PC-9 (cell line): ENCODE measurements around the gene NGEF. TPM values are rescaled to one million over a fixed set of nuclear protein-coding genes. Genes with fewer than 3 reads are reported as not detected.

ENCODE experiments used
- BruUV-seq: library from RNA; stranded (reverse); fragments of 400-500 nt; replicated peaks from 2 replicates; lab custom pipeline; 2021; lab: Mats Ljungman, UMichigan
- CTCF ChIA-PET: fragments of 300-600 bp; sonication (Branson Sonifier 250); formaldehyde crosslinking; loops from one replicate; lab custom pipeline; 2022; ENCODE audit warnings: antibody characterized with exemption; lab: Charles Lee
- POLR2A ChIA-PET: fragments of 300-600 bp; sonication (Branson Sonifier 250); formaldehyde crosslinking; loops from one replicate; lab custom pipeline; 2022; ENCODE audit warnings: antibody characterized with exemption; ENCODE audit not compliant: unreplicated experiment; lab: Charles Lee
- DNase-seq, 2 experiments: peaks; one replicate each; pipeline versions ENCODE4 v3.0.0 to v3.0.0-alpha.2; 2015 to 2022; ENCODE audit warnings: mixed read lengths in 1 of 2
- H2AFZ ChIP-seq: fragments of 200-600 bp; sonication (generic); 2 replicates; pipeline ENCODE4 v1.8.1; 2017; ENCODE audit warnings: antibody characterized with exemption
- H3F3A ChIP-seq: fragments of 200-600 bp; sonication (generic); 2 replicates; pipeline ENCODE4 v1.8.1; 2017; ENCODE audit warnings: antibody characterized with exemption, mild to moderate bottlenecking, low read depth; ENCODE audit not compliant: insufficient read depth
- H3K27ac ChIP-seq: fragments of 200-600 bp; sonication (generic); 2 replicates; pipeline ENCODE4 v1.6.1; 2016; ENCODE audit warnings: mixed run types
- H3K27me3 ChIP-seq: fragments of 200-600 bp; sonication (generic); 2 replicates; pipeline ENCODE4 v1.6.1; 2016; ENCODE audit warnings: low read depth, mixed run types; ENCODE audit not compliant: insufficient read depth
- H3K36me3 ChIP-seq: fragments of 200-600 bp; sonication (generic); 2 replicates; pipeline ENCODE4 v1.6.1; 2016; ENCODE audit warnings: low read depth, mixed run types
- H3K4me1 ChIP-seq: fragments of 200-600 bp; sonication (generic); replicated peaks from 2 replicates; pipeline ENCODE4 v1.6.1; 2016; ENCODE audit warnings: mixed run types; ENCODE audit not compliant: insufficient read depth
- H3K4me2 ChIP-seq: fragments of 200-600 bp; sonication (generic); 2 replicates; pipeline ENCODE4 v1.6.1; 2017; ENCODE audit warnings: mixed run types
- H3K4me3 ChIP-seq: fragments of 200-600 bp; sonication (generic); 2 replicates; pipeline ENCODE4 v1.6.1; 2016; ENCODE audit warnings: mixed run types
- H3K79me2 ChIP-seq: fragments of 200-600 bp; sonication (generic); 2 replicates; pipeline ENCODE4 v1.6.1; 2017; ENCODE audit warnings: low read depth, mixed run types
- H3K9me2 ChIP-seq: fragments of 200-600 bp; sonication (generic); 2 replicates; pipeline ENCODE4 v1.8.1; 2017; ENCODE audit warnings: mild to moderate bottlenecking; ENCODE audit not compliant: insufficient read depth
- H3K9me3 ChIP-seq: fragments of 200-600 bp; sonication (generic); 2 replicates; pipeline ENCODE4 v1.8.1; 2016; ENCODE audit warnings: low read depth; ENCODE audit not compliant: insufficient read depth
- H4K20me1 ChIP-seq: fragments of 200-600 bp; sonication (generic); 2 replicates; pipeline ENCODE4 v1.8.1; 2017; ENCODE audit not compliant: insufficient read depth
- EZH2 ChIP-seq: fragments of 200-600 bp; sonication (generic); IDR thresholded peaks from 2 replicates; pipeline ENCODE4 v1.8.0; 2017; ENCODE audit warnings: antibody characterized with exemption, low read depth
- intact Hi-C: fragments of 100-400 bp; cut with micrococcal nuclease; formaldehyde crosslinking; loops from one replicate; pipeline ENCODE4 v1.10.0; 2022; ENCODE audit not compliant: unreplicated experiment
- total RNA-seq: library from RNA; stranded (reverse); gene quantifications from 2 replicates; pipeline ENCODE4 v1.2.3, GENCODE V29; 2021
- TF ChIP-seq, protein P1 (sequence below): fragments of 200-600 bp; sonication (generic); conservative IDR thresholded peaks from 2 replicates; pipeline ENCODE4 v1.6.1; 2017; ENCODE audit warnings: mixed run types, antibody characterized with exemption, mild to moderate bottlenecking, moderate library complexity

NGEF gene
- total RNA-seq, 1 experiment from 2014 or later: 55.3 TPM

DNA sequence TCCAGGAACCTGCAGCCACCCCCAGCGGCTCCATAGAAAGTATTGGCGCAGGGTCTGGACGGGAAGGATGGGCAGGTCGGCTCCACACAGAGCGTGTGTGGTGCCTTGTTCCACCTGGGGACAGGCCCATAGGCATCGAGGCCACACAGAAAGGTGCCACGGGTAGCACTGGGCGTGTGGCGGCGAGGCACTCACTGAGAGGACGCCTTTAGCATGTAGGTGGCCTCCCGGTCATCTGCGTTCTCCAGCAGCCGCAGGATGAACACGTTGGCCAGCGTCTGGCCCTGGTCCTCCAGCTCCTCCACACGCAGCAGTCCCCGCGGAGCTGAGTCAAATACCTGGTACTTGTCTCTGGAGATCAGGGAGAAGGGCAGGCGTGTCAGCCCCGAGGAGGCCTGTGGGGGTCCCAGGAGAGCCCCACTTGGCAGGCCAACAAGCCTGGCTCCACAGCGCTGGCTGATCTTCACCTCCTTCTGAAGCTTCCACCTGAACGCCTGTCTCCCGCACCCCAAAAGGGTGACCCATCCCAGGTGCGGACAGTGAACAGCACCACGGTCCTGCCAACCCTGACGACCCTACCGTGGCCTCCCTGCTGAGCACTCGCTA, 129.8 kb downstream of the NGEF start:
- Histone ChIP-seq H3K79me2 (no peaks in the 10 kb centered on the region), H3K9me3 (no peaks in the 10 kb centered on the region), H3K27me3 (no peaks in the 10 kb centered on the region), H3K9me2 (no peaks in the 10 kb centered on the region), H3K4me2 (no peak overlapping the region), H3F3A (peaks cover 16% of the 10 kb centered on the region; the same call in 1 of the 2 replicates), H3K36me3 (no peaks in the 10 kb centered on the region), H3K4me1 (peaks cover 21% of the 10 kb centered on the region), H3K27ac (no peak overlapping the region), H2AFZ (no peak overlapping the region), H3K4me3 (no peak overlapping the region), H4K20me1 (no peaks in the 10 kb centered on the region)
- intact Hi-C loops: loop anchor here (10.0 kb wide), 1 partner anchor 172 kb away; no protein-coding TSS in a partner anchor
- BruUV-seq: no TSS peak
- DNase-seq: no peak
- CTCF ChIA-PET: no interaction called here
- POLR2A ChIA-PET: no interaction called here
- TF ChIP-seq, protein P1, sequence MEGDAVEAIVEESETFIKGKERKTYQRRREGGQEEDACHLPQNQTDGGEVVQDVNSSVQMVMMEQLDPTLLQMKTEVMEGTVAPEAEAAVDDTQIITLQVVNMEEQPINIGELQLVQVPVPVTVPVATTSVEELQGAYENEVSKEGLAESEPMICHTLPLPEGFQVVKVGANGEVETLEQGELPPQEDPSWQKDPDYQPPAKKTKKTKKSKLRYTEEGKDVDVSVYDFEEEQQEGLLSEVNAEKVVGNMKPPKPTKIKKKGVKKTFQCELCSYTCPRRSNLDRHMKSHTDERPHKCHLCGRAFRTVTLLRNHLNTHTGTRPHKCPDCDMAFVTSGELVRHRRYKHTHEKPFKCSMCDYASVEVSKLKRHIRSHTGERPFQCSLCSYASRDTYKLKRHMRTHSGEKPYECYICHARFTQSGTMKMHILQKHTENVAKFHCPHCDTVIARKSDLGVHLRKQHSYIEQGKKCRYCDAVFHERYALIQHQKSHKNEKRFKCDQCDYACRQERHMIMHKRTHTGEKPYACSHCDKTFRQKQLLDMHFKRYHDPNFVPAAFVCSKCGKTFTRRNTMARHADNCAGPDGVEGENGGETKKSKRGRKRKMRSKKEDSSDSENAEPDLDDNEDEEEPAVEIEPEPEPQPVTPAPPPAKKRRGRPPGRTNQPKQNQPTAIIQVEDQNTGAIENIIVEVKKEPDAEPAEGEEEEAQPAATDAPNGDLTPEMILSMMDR: no peak
- TF ChIP-seq EZH2: no peak

DNA sequence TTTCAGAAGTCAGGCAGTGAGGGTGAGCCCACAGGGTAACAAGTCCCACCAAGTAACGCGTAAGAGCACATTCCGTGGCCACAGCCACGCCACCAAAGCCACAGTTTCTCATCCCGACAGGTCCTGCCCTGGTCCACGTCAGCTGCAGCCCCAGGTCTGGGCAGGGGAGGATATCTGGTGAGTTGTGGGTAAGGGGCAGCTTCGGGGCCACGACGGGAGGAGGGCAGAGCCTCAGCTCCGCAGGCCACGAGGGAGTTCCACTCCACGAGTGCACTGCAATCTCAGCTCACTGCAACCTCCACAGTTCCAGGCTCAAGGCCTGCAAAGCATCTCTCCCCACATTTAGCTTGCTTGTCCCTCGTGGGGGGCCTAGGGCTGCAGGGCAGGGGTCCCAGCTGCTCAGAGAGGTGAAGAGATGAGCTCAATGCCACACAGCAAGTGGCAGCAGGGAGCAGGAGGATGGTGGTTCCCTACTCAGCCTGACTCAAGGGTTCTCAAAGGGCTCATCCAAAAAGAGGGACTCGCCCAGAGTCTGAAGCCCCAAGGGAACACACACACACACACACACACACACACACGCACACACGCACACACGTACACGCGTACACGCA, 130.4 kb downstream of the NGEF start:
- ChIA-PET CTCF (no interaction called here), POLR2A (interaction anchor here (0.5 kb wide), 1 partner anchor 293 kb away, joined by 7 read pairs; no protein-coding TSS in a partner anchor)
- Histone ChIP-seq H3F3A (peaks cover 10% of the 10 kb centered on the region; the same call in 1 of the 2 replicates), H3K9me3 (no peaks in the 10 kb centered on the region), H3K27ac (no peak overlapping the region), H3K4me1 (peaks cover 21% of the 10 kb centered on the region), H3K9me2 (no peaks in the 10 kb centered on the region), H3K36me3 (no peaks in the 10 kb centered on the region), H3K79me2 (no peaks in the 10 kb centered on the region), H3K4me2 (no peak overlapping the region), H3K27me3 (no peaks in the 10 kb centered on the region), H3K4me3 (no peak overlapping the region), H2AFZ (no peak overlapping the region), H4K20me1 (no peaks in the 10 kb centered on the region)
- intact Hi-C loops: loop anchor here (10.0 kb wide), 1 partner anchor 172 kb away; no protein-coding TSS in a partner anchor
- TF ChIP-seq EZH2: no peak
- TF ChIP-seq, protein P1: no peak
- DNase-seq: no peak
- no TSS peak for BruUV-seq

DNA sequence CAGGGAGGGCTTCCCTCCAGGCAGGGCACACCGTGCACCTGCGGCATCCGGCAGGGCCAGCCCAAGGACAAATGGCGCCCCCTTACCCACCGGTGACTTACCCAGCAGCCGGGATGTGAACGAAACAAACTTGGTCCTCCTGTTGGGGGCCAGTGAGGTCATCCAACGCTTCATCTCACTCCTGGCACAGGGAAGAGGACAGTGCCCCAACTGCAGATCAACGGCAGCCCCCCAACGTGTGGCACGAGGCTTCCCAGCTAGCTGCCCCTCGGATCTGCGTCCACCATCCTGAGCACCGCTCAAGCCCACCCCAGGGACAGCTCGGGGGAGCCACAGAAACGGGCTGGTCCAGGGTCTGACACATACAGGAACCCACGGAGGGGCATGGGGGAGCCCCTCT, 131.0 kb downstream of the NGEF start:
- H3F3A ChIP-seq: peaks cover 5% of the 10 kb centered on the region; the same call in 1 of the 2 replicates
- H3K79me2 ChIP-seq: no peaks in the 10 kb centered on the region
- ChIA-PET POLR2A (interaction anchor here (0.5 kb wide), 1 partner anchor 293 kb away, joined by 7 read pairs; no protein-coding TSS in a partner anchor), CTCF (no interaction called here)
- no TSS peak for BruUV-seq
- no peaks in the 10 kb centered on the region for H3K9me3 ChIP-seq
- TF ChIP-seq, protein P1: no peak
- H3K27me3 ChIP-seq: no peaks in the 10 kb centered on the region
- intact Hi-C loops: loop anchor here (10.0 kb wide), 1 partner anchor 173 kb away; no protein-coding TSS in a partner anchor
- H3K9me2 ChIP-seq: no peaks in the 10 kb centered on the region
- no peak overlapping the region for H2AFZ ChIP-seq
- no peak for DNase-seq
- no peak overlapping the region for H3K27ac ChIP-seq
- no peaks in the 10 kb centered on the region for H3K36me3 ChIP-seq
- no peak overlapping the region for H3K4me3 ChIP-seq
- no peak overlapping the region for H3K4me2 ChIP-seq
- no peaks in the 10 kb centered on the region for H4K20me1 ChIP-seq
- peaks cover 21% of the 10 kb centered on the region for H3K4me1 ChIP-seq
